ENCODE results near the gene CARD19. TPM values are rescaled to one million over a fixed set of nuclear protein-coding genes. Genes with fewer than 3 reads are reported as not detected.

Gene CARD19
- total and polyA plus RNA-seq, 2 of the 8 experiments (the other 6 are each of a cell fraction or from before 2014, with no cell fraction given), result 21.2 to 112 TPM

- H2BK15ac ChIP-seq (ENCODE audit: low read length), result no peak overlapping the region
- DNase-seq (ENCODE audit: low read depth in 1 of 2, low spot score in 2 of 2) (no peak), FAIRE-seq (no peak)
- H4K5ac ChIP-seq (ENCODE audit: insufficient read length, low read depth, low read length), result no peak overlapping the region
- H2BK20ac ChIP-seq (ENCODE audit: low read length), result no peak overlapping the region
- WGBS, 2 experiments (ENCODE audit: extremely low coverage in 1 of 2, insufficient coverage in 1 of 2, insufficient read length in 1 of 2, insufficient replicate concordance in 2 of 2, low coverage in 1 of 2, low lambda C conversion rate in 2 of 2, missing lambda C conversion rate in 1 of 2), result 94% methylated on average over 13 of the region's 13 CpGs; no CpG with 5 or more reads in 1 of the 2 experiments
- no peaks in the 10 kb centered on the region; a peak in 1 of 7 replicates for H3K4me1 ChIP-seq (replicated peaks in 1 of 4; ENCODE audit: control insufficient read depth in 3 of 4, insufficient read depth in 4 of 4, low read length in 3 of 4)
- TF ChIP-seq EGR1 (IDR thresholded peaks at IDR 0.05; ENCODE audit: borderline replicate concordance, low read depth, low read length), result no peak
- no peak for TF ChIP-seq SIN3A (conservative IDR thresholded peaks at IDR 0.05 in 1 of 2, IDR thresholded peaks at IDR 0.05 in 1 of 2; ENCODE audit: low read depth in 1 of 2, low read length in 2 of 2)
- TF ChIP-seq NANOG (IDR thresholded peaks at IDR 0.05; ENCODE audit: insufficient read depth, low read depth, low read length, poor library complexity, severe bottlenecking), result no peak
- no peak for TF ChIP-seq ASH2L (IDR thresholded peaks at IDR 0.05; ENCODE audit: low read length)
- TF ChIP-seq POLR2AphosphoS5 (IDR thresholded peaks at IDR 0.05; ENCODE audit: low read depth, low read length), result no peak
- no peak for TF ChIP-seq GABPA (IDR thresholded peaks at IDR 0.05; ENCODE audit: borderline replicate concordance, insufficient read depth, low read length)
- no peak for TF ChIP-seq JUND (IDR thresholded peaks at IDR 0.05; ENCODE audit: low read length)
- no peak for TF ChIP-seq KDM4A (IDR thresholded peaks at IDR 0.05; ENCODE audit: low read depth, low read length, severe bottlenecking)
- no peak for TF ChIP-seq SAP30 (IDR thresholded peaks at IDR 0.05; ENCODE audit: insufficient read depth, insufficient replicate concordance, low read length)
- TF ChIP-seq SP1 (IDR thresholded peaks at IDR 0.05; ENCODE audit: low read depth, low read length), result no peak
- TF ChIP-seq MAFK (IDR thresholded peaks at IDR 0.05; ENCODE audit: low read depth, low read length), result no peak
- no peak for TF ChIP-seq CBX8 (IDR thresholded peaks at IDR 0.05; ENCODE audit: borderline replicate concordance, low read depth, low read length)
- no peak for TF ChIP-seq SRF (IDR thresholded peaks at IDR 0.05; ENCODE audit: low read depth, low read length)
- no peak for TF ChIP-seq FOSL1 (IDR thresholded peaks at IDR 0.05; ENCODE audit: insufficient read depth, low read depth, low read length)
- TF ChIP-seq YY1 (IDR thresholded peaks at IDR 0.05; ENCODE audit: low read depth, low read length), result no peak
- H4K8ac ChIP-seq (ENCODE audit: extremely low read depth, insufficient read depth, low read length), result no peak overlapping the region
- H3K79me1 ChIP-seq (ENCODE audit: low read depth, low read length), result no peaks in the 10 kb centered on the region
- no peaks in the 10 kb centered on the region for H3K9me3 ChIP-seq (ENCODE audit: insufficient read depth in 2 of 2, low read depth in 1 of 2, low read length in 1 of 2)
- H3K23ac ChIP-seq (ENCODE audit: insufficient read length), result no peak overlapping the region
- H3K27me3 ChIP-seq (replicated peaks in 1 of 4; ENCODE audit: control insufficient read depth in 3 of 4, extremely low read depth in 1 of 4, insufficient read depth in 3 of 4, low read length in 3 of 4), result no peaks in the 10 kb centered on the region
- no peaks in the 10 kb centered on the region for H3K23me2 ChIP-seq (ENCODE audit: low read depth, low read length)
- no peak overlapping the region for H2BK5ac ChIP-seq (ENCODE audit: low read depth, low read length)
- H4K20me1 ChIP-seq (replicated peaks in 1 of 2; ENCODE audit: control insufficient read depth in 1 of 2, insufficient read depth in 2 of 2, low read length in 2 of 2), result no peaks in the 10 kb centered on the region
- no peak overlapping the region for H3K4me2 ChIP-seq (ENCODE audit: insufficient read depth in 1 of 2, low read depth in 2 of 2, low read length in 2 of 2)
- no peak overlapping the region for H3K9ac ChIP-seq (replicated peaks in 1 of 4; ENCODE audit: extremely low read depth in 1 of 4, low read depth in 3 of 4, low read length in 3 of 4)
- H3K4me3 ChIP-seq (ENCODE audit: extremely low read depth in 1 of 4, insufficient read depth in 2 of 4, low read depth in 3 of 4, low read length in 4 of 4), result no peak overlapping the region
- no peak overlapping the region for H3K27ac ChIP-seq (ENCODE audit: low read depth, low read length)
- H3K36me3 ChIP-seq (ENCODE audit: control insufficient read depth in 2 of 4, insufficient read depth in 4 of 4, low read length in 3 of 4), result no peaks in the 10 kb centered on the region
- no peaks in the 10 kb centered on the region for H3K79me2 ChIP-seq (ENCODE audit: control insufficient read depth in 1 of 2, insufficient read depth in 2 of 2, low read length in 2 of 2)
- POLR2A ChIA-PET (ENCODE audit: partially characterized antibody), result no interaction called here
- no peak overlapping the region for H3K56ac ChIP-seq (replicated peaks; ENCODE audit: insufficient read length, low read depth, low read length)
- no peak overlapping the region for H2AK5ac ChIP-seq (ENCODE audit: low read depth, low read length)
- no peak overlapping the region for H3K14ac ChIP-seq (ENCODE audit: insufficient read length)
- no peak overlapping the region for H2BK12ac ChIP-seq (ENCODE audit: low read depth, low read length)
- no peak overlapping the region for H4K91ac ChIP-seq (replicated peaks; ENCODE audit: insufficient read length, low read length)
- no peak overlapping the region for H2BK120ac ChIP-seq (replicated peaks; ENCODE audit: low read depth, low read length)
- CTCF ChIA-PET (ENCODE audit: partially characterized antibody), result interaction anchor here (0.9 to 1.7 kb wide), 3 partner anchors 30 to 75 kb away, joined by 3 to 6 read pairs (median 4); no protein-coding TSS in a partner anchor
- no peak overlapping the region for H3K18ac ChIP-seq (ENCODE audit: extremely low read depth, low read length)
- H3K4ac ChIP-seq (replicated peaks; ENCODE audit: insufficient read length, low read depth, low read length), result no peak overlapping the region
- H2AFZ ChIP-seq (ENCODE audit: low read length), result no peak overlapping the region
Observed at GRCh38 chr9:93079371-93079770, 16.6 kb upstream of the CARD19 start.

All from H1 (cell line).